Measurements from ENCODE around the gene POLR2B. TPM values are rescaled to one million over a fixed set of nuclear protein-coding genes. Genes with fewer than 3 reads are reported as not detected.

POLR2B gene
- total RNA-seq: 82.4 and 82.5 TPM in 2 replicates

DNA sequence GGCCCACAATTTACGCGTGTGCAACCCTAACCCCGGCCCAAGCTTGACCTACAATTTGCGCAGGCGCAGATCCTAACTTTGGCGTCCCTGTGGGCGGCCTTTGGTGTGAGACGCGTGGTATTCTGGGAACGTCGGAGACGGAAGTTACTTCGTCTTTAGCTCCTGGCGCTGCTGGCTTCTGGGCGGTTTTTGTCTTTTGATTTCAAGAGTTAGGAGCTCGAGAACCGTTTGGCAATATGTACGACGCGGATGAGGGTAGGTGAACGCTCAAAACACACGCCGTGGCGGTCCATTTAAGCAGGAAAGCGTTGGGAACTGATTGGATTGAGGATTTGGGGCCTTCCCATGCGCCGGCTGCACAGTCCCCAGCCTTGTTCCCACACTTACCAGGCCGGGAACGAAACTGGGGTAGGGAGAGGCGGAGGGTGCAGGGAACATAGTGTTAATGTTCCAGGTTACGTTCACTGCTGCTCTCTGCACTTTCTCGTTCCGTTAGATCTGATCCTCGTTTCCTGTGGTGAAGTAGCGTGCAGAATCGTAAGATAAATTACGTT, at the start of gene POLR2B:
POLR2B (plus strand) TSS at position 147 of the 554 bp plus-strand sequence; CDS start at position 237, 90 bp downstream.

DNA sequence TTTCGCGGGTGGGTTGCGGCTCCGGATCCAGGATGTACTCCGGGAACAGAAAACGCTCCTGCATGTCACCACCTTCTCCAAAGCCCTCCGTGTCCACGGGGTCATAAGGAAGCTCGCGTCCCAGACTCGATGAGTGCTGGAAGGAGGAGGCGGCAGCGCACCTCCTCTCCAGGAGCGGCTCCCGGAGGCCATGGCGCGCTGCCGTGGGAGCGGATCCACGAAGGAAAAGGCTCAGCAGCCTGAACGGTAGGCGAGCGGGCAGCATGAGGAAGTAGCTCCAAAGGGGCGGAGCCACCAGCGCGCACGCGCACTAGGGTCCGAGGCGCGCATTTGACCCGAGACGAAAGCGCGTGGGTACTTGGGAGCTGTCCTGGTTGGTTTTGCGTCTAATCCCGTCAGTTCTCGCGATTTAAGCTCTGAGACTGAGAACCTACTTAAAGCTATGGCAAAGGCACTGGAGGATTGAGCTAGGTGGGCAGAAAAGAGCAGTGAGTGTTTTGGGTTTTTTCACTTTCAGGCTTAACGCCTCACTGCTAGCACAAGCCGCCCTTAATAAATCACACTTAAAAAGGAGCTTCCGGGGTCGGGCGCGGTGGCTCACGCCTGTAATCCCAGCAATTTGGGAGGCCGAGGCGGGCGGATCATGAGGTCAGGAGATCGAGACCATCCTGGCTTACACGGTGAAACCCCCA, 1.2 kb upstream of the POLR2B start, which contains the start of gene NOA1:
NOA1 (minus strand) TSS at position 286 of the 692 bp plus-strand sequence; CDS start at position 265, 21 bp downstream.

Other genes starting within 250 kb of the POLR2B start
- gene SPINK2, start 157.2 kb upstream of the POLR2B start, total RNA-seq: not detected in 2 replicates
- gene REST, start 71.0 kb upstream of the POLR2B start, total RNA-seq: 17.5 and 24.4 TPM in 2 replicates
- gene NOA1, start 1.3 kb upstream of the POLR2B start, total RNA-seq: 27.1 and 29.0 TPM in 2 replicates
- gene IGFBP7, start 131.5 kb downstream of the POLR2B start, total RNA-seq: 178 and 220 TPM in 2 replicates